BLaER1 (cell line): ENCODE data around the gene ATP1A3.
"Not testable (repeated sequence)": the region's sequence is repeated elsewhere in the genome, so short reads cannot be mapped to it uniquely, and the experiment has no call there.

Source experiments
- H3K27ac ChIP-seq: shearing (Covaris generic); formaldehyde crosslinking; 2 replicates; pipeline ENCODE4 v1.8.1; 2022
- H3K27me3 ChIP-seq: shearing (Covaris generic); formaldehyde crosslinking; 2 replicates; pipeline ENCODE4 v1.8.1; 2022
- H3K36me3 ChIP-seq: shearing (Covaris generic); formaldehyde crosslinking; 2 replicates; pipeline ENCODE4 v1.8.1; 2022
- H3K4me1 ChIP-seq: shearing (Covaris generic); formaldehyde crosslinking; 2 replicates; pipeline ENCODE4 v1.8.1; 2022
- H3K4me2 ChIP-seq: shearing (Covaris generic); formaldehyde crosslinking; 2 replicates; pipeline ENCODE4 v1.8.1; 2022
- H3K4me3 ChIP-seq: shearing (Covaris generic); formaldehyde crosslinking; 2 replicates; pipeline ENCODE4 v1.8.1; 2022
- H3K9ac ChIP-seq: shearing (Covaris generic); formaldehyde crosslinking; 2 replicates; pipeline ENCODE4 v1.8.1; 2022
- H3K9me3 ChIP-seq: shearing (Covaris generic); formaldehyde crosslinking; 2 replicates; pipeline ENCODE4 v1.8.1; 2022
- H4K20me1 ChIP-seq: shearing (Covaris generic); formaldehyde crosslinking; 2 replicates; pipeline ENCODE4 v1.8.1; 2022
- Cebpa-rat ChIP-seq: shearing (Covaris generic); IDR thresholded peaks from 2 replicates; pipeline ENCODE4 v1.8.1; 2022

Gene ATP1A3

GRCh38 chr19:41993612-41994483, at the start of gene ATP1A3:
TSS of gene ATP1A3 (minus strand) at chr19:41994230. CDS start at chr19:41994076, 154 bp downstream.
- Histone ChIP-seq H3K27ac (peak within 1 kb of the TSS; percentile 76), H3K4me3 (peak within 1 kb of the TSS; percentile 77), H4K20me1 (peaks cover 34% of the 10 kb centered on the region)

GRCh38 chr19:42042455-42043170, 48.6 kb upstream of the ATP1A3 start:
- no peak overlapping the region for H3K4me2 ChIP-seq
- no peak overlapping the region for H3K27ac ChIP-seq
- no peaks in the 10 kb centered on the region for H3K4me1 ChIP-seq
- no peak overlapping the region for H3K9ac ChIP-seq
- no peak overlapping the region for H3K4me3 ChIP-seq
- H4K20me1 ChIP-seq: peaks cover 4% of the 10 kb centered on the region; the same call in 1 of the 2 replicates
- H3K9me3 ChIP-seq: no peaks in the 10 kb centered on the region
- peaks cover 100% of the 10 kb centered on the region for H3K36me3 ChIP-seq
- no peak for TF ChIP-seq Cebpa-rat
- no peaks in the 10 kb centered on the region for H3K27me3 ChIP-seq

More at GRCh38 chr19:41993612-41994483, at the start of gene ATP1A3:
- peak within 1 kb of the TSS; percentile 100 for H3K4me2 ChIP-seq
- no peaks in the 10 kb centered on the region for H3K9me3 ChIP-seq
- H3K9ac ChIP-seq: peak within 1 kb of the TSS; percentile 78
- H3K4me1 ChIP-seq: peaks cover 43% of the 10 kb centered on the region
- TF ChIP-seq Cebpa-rat: no peak
- H3K27me3 ChIP-seq: no peaks in the 10 kb centered on the region
- peaks cover 13% of the 10 kb centered on the region for H3K36me3 ChIP-seq

- H3K4me3 ChIP-seq, H3K9ac ChIP-seq, H3K4me2 ChIP-seq, H3K4me1 ChIP-seq, H3K27ac ChIP-seq, H3K27me3 ChIP-seq, H4K20me1 ChIP-seq, H3K9me3 ChIP-seq: not testable (repeated sequence)
- peaks cover 96% of the 10 kb centered on the region for H3K36me3 ChIP-seq
Observed at GRCh38 chr19:42040491-42040890, 46.5 kb upstream of the ATP1A3 start.

- Histone ChIP-seq H3K36me3 (peaks cover 91% of the 10 kb centered on the region), H3K27me3 (no peaks in the 10 kb centered on the region), H3K4me3 (no peak overlapping the region), H3K9me3 (no peaks in the 10 kb centered on the region), H3K4me2 (no peak overlapping the region), H4K20me1 (peaks cover 4% of the 10 kb centered on the region; the same call in 1 of the 2 replicates), H3K27ac (no peak overlapping the region), H3K4me1 (0 out of 2 replicates have a peak, but pooled peaks cover 1% of the 10 kb centered on the region), H3K9ac (no peak overlapping the region)
- TF ChIP-seq Cebpa-rat: no peak
Observed at GRCh38 chr19:42040031-42040430, 46.0 kb upstream of the ATP1A3 start.

GRCh38 chr19:42038666-42039065, 44.6 kb upstream of the ATP1A3 start:
- Histone ChIP-seq H3K27ac (no peak overlapping the region), H3K9me3 (no peaks in the 10 kb centered on the region), H3K36me3 (peaks cover 86% of the 10 kb centered on the region), H4K20me1 (peaks cover 4% of the 10 kb centered on the region; the same call in 1 of the 2 replicates), H3K4me3 (no peak overlapping the region), H3K4me1 (0 out of 2 replicates have a peak, but pooled peaks cover 4% of the 10 kb centered on the region), H3K4me2 (no peak overlapping the region), H3K9ac (no peak overlapping the region), H3K27me3 (no peaks in the 10 kb centered on the region)
- no peak for TF ChIP-seq Cebpa-rat

GRCh38 chr19:42037649-42038048, 43.6 kb upstream of the ATP1A3 start:
- H3K4me2 ChIP-seq: no peak overlapping the region
- H3K4me3 ChIP-seq: no peak overlapping the region
- H4K20me1 ChIP-seq: peaks cover 4% of the 10 kb centered on the region; the same call in 1 of the 2 replicates
- 0 out of 2 replicates have a peak, but pooled peaks cover 4% of the 10 kb centered on the region for H3K4me1 ChIP-seq
- H3K27me3 ChIP-seq: no peaks in the 10 kb centered on the region
- H3K27ac ChIP-seq: no peak overlapping the region
- peaks cover 84% of the 10 kb centered on the region for H3K36me3 ChIP-seq
- no peaks in the 10 kb centered on the region for H3K9me3 ChIP-seq
- no peak overlapping the region for H3K9ac ChIP-seq
- TF ChIP-seq Cebpa-rat: no peak

- not testable (repeated sequence) for H3K9ac ChIP-seq, H3K4me3 ChIP-seq, H4K20me1 ChIP-seq, H3K4me1 ChIP-seq, H3K9me3 ChIP-seq, H3K27me3 ChIP-seq, H3K27ac ChIP-seq
- peaks cover 81% of the 10 kb centered on the region for H3K36me3 ChIP-seq
- peak overlapping the region; percentile 14; the same call in 1 of the 2 replicates for H3K4me2 ChIP-seq
Observed at GRCh38 chr19:42034640-42035391, 40.8 kb upstream of the ATP1A3 start.

- no peaks in the 10 kb centered on the region for H3K9me3 ChIP-seq
- no peak overlapping the region for H3K4me2 ChIP-seq
- no peak overlapping the region for H3K27ac ChIP-seq
- no peak for TF ChIP-seq Cebpa-rat
- H3K36me3 ChIP-seq: peaks cover 81% of the 10 kb centered on the region
- H3K27me3 ChIP-seq: no peaks in the 10 kb centered on the region
- H3K4me3 ChIP-seq: no peak overlapping the region
- no peak overlapping the region for H3K9ac ChIP-seq
- H4K20me1 ChIP-seq: 0 out of 2 replicates have a peak, but pooled peaks cover 7% of the 10 kb centered on the region
- H3K4me1 ChIP-seq: 0 out of 2 replicates have a peak, but pooled peaks cover 4% of the 10 kb centered on the region
Observed at GRCh38 chr19:42033413-42033812, 39.4 kb upstream of the ATP1A3 start.

- Histone ChIP-seq H3K9me3 (no peaks in the 10 kb centered on the region), H3K4me3 (no peak overlapping the region), H3K4me2 (no peak overlapping the region), H4K20me1 (0 out of 2 replicates have a peak, but pooled peaks cover 12% of the 10 kb centered on the region), H3K27me3 (no peaks in the 10 kb centered on the region), H3K27ac (no peak overlapping the region), H3K36me3 (peaks cover 81% of the 10 kb centered on the region), H3K9ac (no peak overlapping the region), H3K4me1 (0 out of 2 replicates have a peak, but pooled peaks cover 4% of the 10 kb centered on the region)
- no peak for TF ChIP-seq Cebpa-rat
Observed at GRCh38 chr19:42032431-42032830, 38.4 kb upstream of the ATP1A3 start.
